HFF-Myc (cell line): Measurements from ENCODE around the gene TUT7.

Experiments used
- DNase-seq: peaks from one replicate; pipeline ENCODE4 v3.0.0-alpha.2; 2011; ENCODE audit warnings: low read depth; ENCODE audit errors: extremely low read depth
- H3K4me3 ChIP-seq: replicated peaks from 2 replicates; pipeline ENCODE4 v1.5.1; 2011; ENCODE audit warnings: low read depth, mild to moderate bottlenecking, control low read depth, low read length
- TF ChIP-seq, protein P1 (sequence below): IDR thresholded peaks from 2 replicates; pipeline ENCODE4 v1.5.1; 2012; ENCODE audit warnings: mild to moderate bottlenecking, low read depth, low read length, control low read depth; ENCODE audit errors: missing control alignments

The TUT7 gene

DNA sequence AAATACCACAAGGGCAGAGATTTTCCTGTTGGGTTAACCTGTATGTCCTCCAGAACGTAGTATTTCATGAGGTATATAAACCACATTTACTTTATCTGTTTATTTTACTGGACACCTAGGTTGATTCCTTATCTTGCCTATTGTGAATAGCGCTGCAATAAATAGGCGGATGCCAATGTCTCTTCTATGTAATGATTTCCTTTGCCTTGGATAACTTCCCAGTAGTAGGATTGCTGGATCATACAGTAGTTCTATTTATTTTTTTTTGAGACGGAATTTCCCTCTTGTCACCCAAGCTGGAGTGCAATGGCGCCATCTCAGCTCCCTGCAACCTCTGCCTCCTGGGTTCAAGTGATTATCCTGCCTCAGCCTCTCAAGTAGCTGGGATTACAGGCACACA is 15.6 kb upstream of the TUT7 start:
- no peak for DNase-seq
- TF ChIP-seq, protein P1, sequence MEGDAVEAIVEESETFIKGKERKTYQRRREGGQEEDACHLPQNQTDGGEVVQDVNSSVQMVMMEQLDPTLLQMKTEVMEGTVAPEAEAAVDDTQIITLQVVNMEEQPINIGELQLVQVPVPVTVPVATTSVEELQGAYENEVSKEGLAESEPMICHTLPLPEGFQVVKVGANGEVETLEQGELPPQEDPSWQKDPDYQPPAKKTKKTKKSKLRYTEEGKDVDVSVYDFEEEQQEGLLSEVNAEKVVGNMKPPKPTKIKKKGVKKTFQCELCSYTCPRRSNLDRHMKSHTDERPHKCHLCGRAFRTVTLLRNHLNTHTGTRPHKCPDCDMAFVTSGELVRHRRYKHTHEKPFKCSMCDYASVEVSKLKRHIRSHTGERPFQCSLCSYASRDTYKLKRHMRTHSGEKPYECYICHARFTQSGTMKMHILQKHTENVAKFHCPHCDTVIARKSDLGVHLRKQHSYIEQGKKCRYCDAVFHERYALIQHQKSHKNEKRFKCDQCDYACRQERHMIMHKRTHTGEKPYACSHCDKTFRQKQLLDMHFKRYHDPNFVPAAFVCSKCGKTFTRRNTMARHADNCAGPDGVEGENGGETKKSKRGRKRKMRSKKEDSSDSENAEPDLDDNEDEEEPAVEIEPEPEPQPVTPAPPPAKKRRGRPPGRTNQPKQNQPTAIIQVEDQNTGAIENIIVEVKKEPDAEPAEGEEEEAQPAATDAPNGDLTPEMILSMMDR = no peak
- no peak overlapping the region for H3K4me3 ChIP-seq

DNA sequence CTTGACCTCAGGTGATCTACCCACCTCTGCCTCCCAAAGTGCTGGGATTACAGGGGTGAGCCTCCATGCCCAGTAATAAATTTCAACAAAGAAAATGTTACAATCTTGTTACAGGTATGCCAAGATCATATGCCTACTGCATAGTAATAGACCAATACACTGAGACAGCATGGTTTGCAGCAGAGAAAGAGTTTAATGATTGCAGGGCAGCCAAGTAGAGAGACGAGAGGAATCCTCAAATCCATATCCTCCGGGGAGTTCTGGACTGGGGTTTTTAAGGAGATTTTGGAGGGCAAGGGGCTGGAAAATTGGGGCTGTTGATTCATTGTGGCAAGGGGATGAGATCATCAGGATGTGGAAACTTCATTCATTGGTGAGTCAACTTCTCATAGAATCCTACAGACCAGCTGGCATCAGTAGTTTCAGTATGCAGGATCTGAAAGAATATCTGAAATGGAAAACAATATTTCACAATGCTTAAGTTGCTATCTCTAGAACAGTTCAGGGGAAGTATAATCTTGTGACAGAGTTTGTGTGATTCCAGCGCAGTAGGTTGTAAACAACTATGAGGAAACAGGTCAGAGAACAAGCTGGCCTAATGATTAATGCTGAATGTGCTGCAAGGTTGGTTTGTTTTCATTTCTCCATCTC is 14.8 kb upstream of the TUT7 start:
- TF ChIP-seq, protein P1 = no peak
- DNase-seq = no peak
- no peak overlapping the region for H3K4me3 ChIP-seq

DNA sequence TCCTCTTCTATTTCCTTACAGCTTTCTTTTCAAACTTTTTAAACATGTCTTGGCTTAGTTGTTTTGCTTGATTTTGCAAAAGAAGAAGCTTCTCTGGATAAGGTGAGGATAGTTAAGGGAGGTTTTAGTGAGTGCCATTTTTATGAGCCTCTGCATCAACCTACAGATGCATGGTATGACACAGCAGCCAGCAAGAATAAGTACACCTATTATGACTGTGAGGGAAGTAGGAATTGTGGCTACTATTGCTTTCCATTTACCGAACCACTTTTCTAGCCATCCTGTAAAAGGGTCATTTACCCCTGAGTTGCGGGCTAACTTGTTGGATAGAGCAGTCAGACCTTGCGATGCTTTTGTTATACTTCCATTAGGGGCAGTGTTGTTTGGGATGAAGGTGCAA is 7.0 kb upstream of the TUT7 start:
- TF ChIP-seq, protein P1 = no peak
- H3K4me3 ChIP-seq = no peak overlapping the region

DNA sequence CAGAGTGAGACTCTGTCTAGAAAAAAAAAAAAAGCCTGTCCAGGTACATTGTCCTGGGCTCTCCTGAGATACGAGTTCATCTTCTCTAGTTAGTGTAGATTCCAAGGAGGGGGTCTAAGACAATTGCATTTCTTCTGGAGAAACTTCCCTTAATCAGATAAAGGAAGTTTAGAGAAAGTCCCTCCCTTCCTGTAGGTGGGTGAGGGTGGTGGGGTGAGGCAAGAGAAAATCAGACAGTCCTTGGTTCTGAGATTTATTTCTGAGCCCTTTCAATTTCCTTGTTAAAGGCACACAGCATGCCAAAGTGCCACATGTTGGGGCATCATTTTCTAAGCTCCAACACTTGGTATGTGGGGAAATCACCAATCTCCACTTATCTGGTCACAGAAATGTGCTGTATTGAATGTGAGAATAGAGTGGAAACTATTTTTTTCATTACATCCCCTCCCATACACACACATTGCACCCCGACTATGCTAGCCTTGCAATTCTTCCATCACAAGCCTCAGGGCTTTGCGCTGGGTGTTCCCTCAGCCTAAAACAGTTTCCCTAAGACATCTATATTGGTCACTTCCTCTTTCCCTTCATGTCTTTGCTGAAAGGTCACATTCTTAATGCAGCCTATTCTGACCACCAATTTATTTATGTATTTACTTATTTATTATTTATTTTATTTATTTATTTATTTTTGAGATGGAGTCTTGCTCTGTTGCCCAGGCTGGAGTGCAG is 5.1 kb upstream of the TUT7 start:
- H3K4me3 ChIP-seq = no peak overlapping the region
- no peak for DNase-seq
- TF ChIP-seq, protein P1 = no peak

More for the DNA sequence above, 7.0 kb upstream of the TUT7 start:
- no peak for DNase-seq

DNA sequence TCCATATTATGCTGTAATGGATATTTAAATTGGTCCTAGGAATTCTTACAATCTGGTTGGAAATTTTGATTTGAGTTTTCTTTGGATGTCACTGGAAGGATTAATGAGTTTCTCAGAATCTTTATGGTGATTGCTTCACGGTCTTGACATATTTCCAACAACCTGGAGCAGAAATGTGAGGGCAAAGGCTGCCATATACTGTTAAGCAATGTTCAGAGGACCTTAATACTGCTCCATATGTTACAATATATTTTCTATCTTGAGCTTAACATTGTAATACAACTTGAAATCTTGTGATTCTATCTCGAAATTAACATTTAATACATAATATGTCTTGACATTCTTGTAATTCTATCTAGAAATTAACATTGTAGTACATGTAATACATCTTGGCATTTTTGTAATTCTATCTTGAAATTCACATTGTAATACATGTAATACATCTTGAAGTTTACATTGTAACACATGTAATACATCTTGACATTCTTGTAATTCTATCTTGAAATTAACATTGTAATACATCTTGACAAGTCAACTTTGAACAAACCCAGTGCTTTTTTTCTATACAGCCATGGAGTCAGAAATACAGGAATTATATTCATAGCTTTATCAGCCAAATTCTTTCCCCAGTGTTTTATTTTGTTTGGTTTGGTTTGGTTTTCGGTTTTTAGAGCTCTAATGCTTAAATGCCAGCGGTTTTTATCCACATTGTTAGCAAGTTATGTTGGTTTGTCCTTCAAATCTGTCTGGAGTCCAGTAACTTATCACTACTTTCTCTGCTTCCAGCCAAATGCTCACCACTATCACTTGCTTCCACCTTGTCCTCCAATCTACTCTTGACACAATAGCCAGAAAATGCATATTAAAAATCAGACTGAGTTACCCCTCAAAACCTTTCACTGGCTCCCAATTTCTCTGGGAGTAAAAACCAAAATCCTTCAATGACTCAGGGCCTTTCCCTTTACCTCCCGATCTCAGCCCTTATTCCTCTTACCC is 3.0 kb upstream of the TUT7 start:
- DNase-seq = no peak
- no peak overlapping the region for H3K4me3 ChIP-seq
- TF ChIP-seq, protein P1 = no peak

DNA sequence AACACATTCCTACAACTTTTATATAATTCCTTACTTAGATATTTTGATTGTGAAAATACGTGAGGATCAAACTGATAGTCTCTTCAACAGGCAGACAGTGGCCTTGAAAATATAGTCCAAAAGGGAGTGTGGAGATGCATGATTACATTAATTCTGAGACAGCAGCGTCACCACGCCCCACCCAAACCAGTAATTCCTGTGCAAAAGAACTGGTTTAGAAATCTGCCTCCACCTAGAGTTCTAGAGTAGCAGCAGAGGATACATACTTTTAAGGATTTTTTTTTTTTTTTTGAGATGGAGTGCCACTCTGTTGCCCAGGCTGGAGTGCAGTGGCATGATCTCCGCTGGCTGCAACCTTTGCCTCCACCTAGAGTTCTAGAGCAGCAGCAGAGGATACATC is 1.6 kb upstream of the TUT7 start:
- H3K4me3 ChIP-seq = no peak overlapping the region
- no peak for DNase-seq
- TF ChIP-seq, protein P1 = no peak
